ENCODE data around the gene TRAF3. TPM values are rescaled to one million over a fixed set of nuclear protein-coding genes. Genes with fewer than 3 reads are reported as not detected.
"Not testable (repeated sequence)": the region's sequence is repeated elsewhere in the genome, so short reads cannot be mapped to it uniquely, and the experiment has no call there.

The TRAF3 gene
- total RNA-seq, 1 donor from 2014 or later = 19.7 TPM

- Histone ChIP-seq H3K4me3 (no peak overlapping the region), H3K36me3 (no peaks in the 10 kb centered on the region), H3K4me1 (no peaks in the 10 kb centered on the region), H3K27ac (no peak overlapping the region), H3K9me3 (no peaks in the 10 kb centered on the region), H3K27me3 (ENCODE audit: low read depth) (peaks cover 5% of the 10 kb centered on the region)
- intact Hi-C loops (cut with DNase I) = no loop called here
- ATAC-seq (peak in 1 of 2 donors; percentile 17), DNase-seq (no peak)
- TF ChIP-seq, protein P1, sequence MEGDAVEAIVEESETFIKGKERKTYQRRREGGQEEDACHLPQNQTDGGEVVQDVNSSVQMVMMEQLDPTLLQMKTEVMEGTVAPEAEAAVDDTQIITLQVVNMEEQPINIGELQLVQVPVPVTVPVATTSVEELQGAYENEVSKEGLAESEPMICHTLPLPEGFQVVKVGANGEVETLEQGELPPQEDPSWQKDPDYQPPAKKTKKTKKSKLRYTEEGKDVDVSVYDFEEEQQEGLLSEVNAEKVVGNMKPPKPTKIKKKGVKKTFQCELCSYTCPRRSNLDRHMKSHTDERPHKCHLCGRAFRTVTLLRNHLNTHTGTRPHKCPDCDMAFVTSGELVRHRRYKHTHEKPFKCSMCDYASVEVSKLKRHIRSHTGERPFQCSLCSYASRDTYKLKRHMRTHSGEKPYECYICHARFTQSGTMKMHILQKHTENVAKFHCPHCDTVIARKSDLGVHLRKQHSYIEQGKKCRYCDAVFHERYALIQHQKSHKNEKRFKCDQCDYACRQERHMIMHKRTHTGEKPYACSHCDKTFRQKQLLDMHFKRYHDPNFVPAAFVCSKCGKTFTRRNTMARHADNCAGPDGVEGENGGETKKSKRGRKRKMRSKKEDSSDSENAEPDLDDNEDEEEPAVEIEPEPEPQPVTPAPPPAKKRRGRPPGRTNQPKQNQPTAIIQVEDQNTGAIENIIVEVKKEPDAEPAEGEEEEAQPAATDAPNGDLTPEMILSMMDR (IDR thresholded peaks at IDR 0.05) = no peak
These were observed 16.0 kb upstream of the TRAF3 start for GRCh38 chr14:102761206-102761605.

- H3K27me3 ChIP-seq (ENCODE audit: low read depth) = peaks cover 5% of the 10 kb centered on the region
- peak; percentile 24 to 46 for ATAC-seq
- no peak for DNase-seq
These were observed 13.0 kb upstream of the TRAF3 start for GRCh38 chr14:102764220-102764671.

DNA sequence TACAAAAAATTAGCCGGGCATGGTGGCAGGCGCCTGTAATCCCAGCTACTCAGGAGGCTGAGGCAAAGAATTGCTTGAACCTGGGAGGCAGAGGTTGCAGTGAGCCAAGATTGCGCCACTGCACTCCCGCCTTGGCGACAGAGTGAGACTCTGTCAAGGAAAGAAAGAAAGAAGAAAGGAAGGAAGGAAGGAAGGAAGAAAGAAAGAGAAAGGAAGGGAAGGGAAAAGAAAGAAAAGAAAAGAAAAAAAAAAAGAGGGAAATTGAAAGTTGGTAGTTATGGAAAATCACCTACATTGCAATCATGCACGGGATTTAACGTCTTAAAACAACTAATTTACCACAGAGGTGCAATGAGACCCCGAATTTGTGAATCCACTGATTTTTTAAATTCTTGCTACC, 11.5 kb upstream of the TRAF3 start:
- intact Hi-C loops (cut with DNase I); DNase-seq; H3K9me3 ChIP-seq; H3K27me3 ChIP-seq (ENCODE audit: low read depth); H3K27ac ChIP-seq; H3K4me1 ChIP-seq; ATAC-seq; H3K4me3 ChIP-seq; H3K36me3 ChIP-seq: not testable (repeated sequence)

More at GRCh38 chr14:102764220-102764671, 13.0 kb upstream of the TRAF3 start:
- H3K27ac ChIP-seq = no peak overlapping the region
- H3K9me3 ChIP-seq = no peaks in the 10 kb centered on the region
- TF ChIP-seq, protein P1 (IDR thresholded peaks at IDR 0.05) = no peak
- intact Hi-C loops (cut with DNase I) = no loop called here
- H3K4me1 ChIP-seq = no peaks in the 10 kb centered on the region
- no peaks in the 10 kb centered on the region for H3K36me3 ChIP-seq
- H3K4me3 ChIP-seq = no peak overlapping the region

DNA sequence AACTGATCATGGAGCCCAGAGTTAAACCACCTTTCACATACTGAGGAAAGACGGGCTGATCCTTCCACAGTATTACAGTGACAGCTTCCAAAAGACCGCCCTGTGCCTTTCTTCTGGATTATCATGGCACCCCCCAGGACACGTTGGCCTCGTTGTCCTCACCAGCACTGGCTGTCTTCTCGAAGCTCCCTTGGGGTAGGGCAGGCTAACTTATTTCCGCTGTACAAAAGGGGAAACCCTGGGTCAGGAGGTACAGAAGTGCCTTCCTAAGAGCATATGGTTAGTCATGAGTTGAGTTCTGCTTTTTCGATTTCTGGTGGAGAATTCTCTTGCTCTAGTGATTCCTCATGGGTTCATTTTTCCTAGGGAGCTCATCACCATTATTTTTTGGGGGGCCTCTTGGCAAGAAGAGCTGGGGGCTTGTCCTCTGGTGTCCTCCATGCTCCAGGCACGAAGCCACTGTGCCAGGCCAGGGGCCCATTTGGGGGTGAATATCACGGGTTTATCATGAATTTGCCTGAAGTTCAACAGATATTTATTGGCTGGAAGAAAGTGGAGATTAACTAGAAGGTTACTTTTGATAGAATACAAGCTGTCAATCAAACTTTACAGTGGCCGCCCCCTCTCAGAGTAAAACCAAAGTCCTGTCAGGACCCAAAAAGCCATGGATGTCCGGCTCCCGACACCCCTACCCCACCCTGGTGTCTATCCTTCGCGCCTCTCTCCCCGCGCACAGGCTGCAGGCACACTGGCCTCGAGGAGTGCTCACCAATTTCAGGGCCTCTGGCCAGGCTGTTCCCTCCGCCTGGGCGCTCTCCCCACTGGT, 8.8 kb upstream of the TRAF3 start:
- ATAC-seq = peak; percentile 70 to 82
- TF ChIP-seq, protein P1 (IDR thresholded peaks at IDR 0.05) = no peak
- intact Hi-C loops (cut with DNase I) = no loop called here
- H3K36me3 ChIP-seq = no peaks in the 10 kb centered on the region
- H3K27ac ChIP-seq = no peak overlapping the region
- H3K4me3 ChIP-seq = no peak overlapping the region
- DNase-seq = peak; percentile 34
- no peaks in the 10 kb centered on the region for H3K9me3 ChIP-seq
- no peaks in the 10 kb centered on the region for H3K27me3 ChIP-seq (ENCODE audit: low read depth)
- no peaks in the 10 kb centered on the region for H3K4me1 ChIP-seq

DNA sequence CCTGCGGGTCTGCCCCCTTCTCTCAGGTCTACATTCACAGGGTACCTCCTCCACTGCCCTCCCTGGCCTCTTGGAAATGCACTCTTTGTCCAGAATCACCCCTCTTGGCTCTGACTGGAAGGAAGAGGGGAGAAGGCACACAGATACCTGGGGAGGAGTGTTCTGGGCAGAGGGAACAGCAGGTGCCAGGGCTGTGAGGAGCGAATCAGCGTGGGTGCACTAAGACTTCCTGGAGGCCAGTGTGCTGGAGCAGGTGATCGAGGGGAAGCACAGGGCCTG, 8.3 kb upstream of the TRAF3 start:
- TF ChIP-seq, protein P1 (IDR thresholded peaks at IDR 0.05) = no peak
- H3K4me1 ChIP-seq = no peaks in the 10 kb centered on the region
- H3K27me3 ChIP-seq (ENCODE audit: low read depth) = no peaks in the 10 kb centered on the region
- no peak for DNase-seq
- no peaks in the 10 kb centered on the region for H3K36me3 ChIP-seq
- no peaks in the 10 kb centered on the region for H3K9me3 ChIP-seq
- H3K27ac ChIP-seq = no peak overlapping the region
- intact Hi-C loops (cut with DNase I) = no loop called here
- no peak overlapping the region for H3K4me3 ChIP-seq
- no peak for ATAC-seq

Measured in lower lobe of right lung (tissue), 2 donors.